Stimulated activated naive CD8-positive, alpha-beta T cell treated with anti-CD3 and anti-CD28 coated beads, Interleukin-15, amount 100 ng/mL, for 72 hours (primary cell): Measurements from ENCODE around the gene FAM237A.

Experiments used
- ATAC-seq: fragments of 150-1000 bp; cut with Tn5 transposase; 2 replicates; pipeline ENCODE4 v1.10.0; 2021; ENCODE audit warnings: mild to moderate bottlenecking, moderate library complexity
- DNase-seq, 2 donors: peaks; one replicate each; pipeline ENCODE4 v3.0.0; 2021 to 2022
- H3K27ac Mint-ChIP-seq, 2 donors: one replicate each; pipeline ENCODE4 v1.8.0; 2022; ENCODE audit warnings: mild to moderate bottlenecking in 2 of 2, mixed read lengths in 2 of 2, moderate library complexity in 2 of 2
- H3K27me3 Mint-ChIP-seq: one replicate; pipeline ENCODE4 v1.8.0; 2022; ENCODE audit warnings: mixed read lengths
- H3K4me1 Mint-ChIP-seq: one replicate; pipeline ENCODE4 v1.8.0; 2022; ENCODE audit warnings: mild to moderate bottlenecking, mixed read lengths
- H3K4me3 Mint-ChIP-seq, 2 donors: one replicate each; pipeline ENCODE4 v1.8.0; 2022; ENCODE audit warnings: mild to moderate bottlenecking in 2 of 2, mixed read lengths in 2 of 2, moderate library complexity in 1 of 2
- H3K9me3 Mint-ChIP-seq, 2 donors: one replicate each; pipeline ENCODE4 v1.8.0; 2022; ENCODE audit warnings: mixed read lengths in 2 of 2

FAM237A gene

DNA sequence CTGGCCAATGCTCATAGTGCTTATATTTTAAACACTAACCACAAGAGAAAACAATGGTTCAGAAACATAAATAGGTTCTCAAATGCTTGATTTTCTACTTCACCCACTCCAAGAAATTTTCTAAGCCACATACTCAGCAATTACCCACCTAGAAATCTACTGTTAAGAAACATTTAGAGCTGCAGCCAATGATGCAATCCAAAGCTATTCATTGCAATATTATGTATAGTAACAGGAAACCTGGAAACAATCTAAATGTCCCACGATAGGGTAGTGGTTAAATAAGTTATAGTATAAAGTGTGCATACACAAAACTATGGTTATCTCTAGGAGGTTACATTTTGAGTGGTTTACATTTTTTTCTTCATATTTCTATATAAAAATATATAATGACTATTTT lies 5.7 kb downstream of the FAM237A start:
- peaks cover 11% of the 10 kb centered on the region for H3K27me3 Mint-ChIP-seq
- H3K4me3 Mint-ChIP-seq, result no peak overlapping the region
- no peak overlapping the region for H3K27ac Mint-ChIP-seq
- H3K9me3 Mint-ChIP-seq, result no peaks in the 10 kb centered on the region
- ATAC-seq (no peak), DNase-seq (no peak)
- no peaks in the 10 kb centered on the region for H3K4me1 Mint-ChIP-seq

DNA sequence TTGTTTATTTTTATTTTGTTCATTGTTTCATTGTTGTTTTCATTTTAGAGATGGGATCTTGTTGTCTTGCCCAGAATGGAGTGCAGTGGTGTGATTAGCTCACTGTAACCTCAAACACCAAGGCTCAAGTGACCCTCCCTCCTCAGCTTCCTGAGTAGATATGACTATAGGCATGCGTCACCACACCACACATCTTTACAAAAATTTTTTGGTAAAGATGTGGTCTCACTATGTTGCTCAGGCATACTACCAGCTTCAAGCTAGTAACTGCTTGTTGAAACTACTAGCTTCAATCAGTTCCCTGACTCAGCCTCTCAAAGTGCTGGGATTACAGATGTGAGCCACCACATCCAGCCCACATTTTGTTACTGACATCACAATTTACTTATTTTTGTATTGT lies 14.8 kb downstream of the FAM237A start:
- DNase-seq, result no peak
- no peaks in the 10 kb centered on the region for H3K4me1 Mint-ChIP-seq
- peak; percentile 28 for ATAC-seq
- H3K27me3 Mint-ChIP-seq, result no peaks in the 10 kb centered on the region
- no peak overlapping the region for H3K4me3 Mint-ChIP-seq
- peaks cover 0 to 11% of the 10 kb centered on the region in 2 donors for H3K9me3 Mint-ChIP-seq
- no peak overlapping the region for H3K27ac Mint-ChIP-seq

DNA sequence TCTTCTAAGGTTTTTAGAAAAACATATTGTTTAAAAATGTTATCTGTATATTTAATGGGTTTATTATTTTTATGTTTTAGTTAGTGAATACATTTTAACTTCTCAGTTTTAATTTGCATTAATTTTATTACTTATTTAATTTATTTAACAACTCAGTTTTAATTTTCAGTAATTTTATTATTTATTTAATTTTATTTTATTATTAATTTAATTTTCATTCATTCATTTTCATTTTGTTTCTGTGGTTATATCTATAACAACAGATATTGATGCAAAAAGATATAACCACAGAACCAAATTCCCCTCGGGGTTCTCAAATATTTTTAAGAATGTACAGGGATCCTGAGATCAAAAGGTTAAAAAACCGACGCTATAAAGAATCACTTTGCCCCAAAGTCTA lies 23.0 kb downstream of the FAM237A start:
- Mint-ChIP-seq H3K27ac (no peak overlapping the region), H3K4me1 (no peaks in the 10 kb centered on the region), H3K4me3 (no peak overlapping the region), H3K9me3 (no peaks in the 10 kb centered on the region), H3K27me3 (peaks cover 20% of the 10 kb centered on the region)
- DNase-seq, result no peak
- ATAC-seq, result no peak

DNA sequence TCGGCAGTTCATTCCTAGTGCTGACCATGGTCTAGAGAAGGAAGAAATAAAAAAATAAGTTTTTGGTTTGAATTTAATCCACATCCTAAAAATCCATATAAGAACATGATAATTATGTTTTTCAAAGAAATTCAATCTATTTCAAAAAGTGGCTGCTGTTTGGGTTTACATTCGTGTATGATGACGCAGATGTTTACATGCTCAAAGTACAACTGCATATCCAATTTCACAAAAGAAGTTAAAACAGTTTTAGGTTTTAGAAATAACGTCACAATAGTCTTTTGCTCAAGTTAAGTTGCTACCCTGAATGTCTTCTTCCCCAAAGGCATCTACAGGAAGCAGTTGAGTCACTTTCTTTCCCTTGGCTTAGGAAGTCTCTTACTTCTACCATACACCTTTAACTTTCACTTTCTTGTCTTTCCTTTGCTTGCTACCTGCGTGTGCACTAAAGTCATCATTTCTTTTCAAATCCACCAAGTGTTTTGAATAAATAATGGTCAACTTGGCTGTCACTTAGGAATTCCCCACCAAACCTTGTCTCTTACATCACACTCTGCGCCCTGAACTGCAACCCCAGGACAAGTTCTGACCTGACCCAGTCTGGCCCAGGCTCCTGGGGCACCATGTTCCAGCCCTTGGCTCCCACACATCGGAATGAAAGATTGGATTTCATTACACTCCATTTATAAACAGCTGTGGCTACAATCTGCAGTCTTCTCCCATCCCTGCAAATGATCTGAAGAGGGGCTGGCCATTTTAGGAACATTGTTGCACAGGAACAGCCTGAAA lies 28.4 kb downstream of the FAM237A start:
- H3K27me3 Mint-ChIP-seq, result peaks cover 17% of the 10 kb centered on the region
- no peaks in the 10 kb centered on the region for H3K4me1 Mint-ChIP-seq
- DNase-seq, result no peak
- no peak overlapping the region for H3K27ac Mint-ChIP-seq
- H3K4me3 Mint-ChIP-seq, result no peak overlapping the region
- no peak for ATAC-seq
- no peaks in the 10 kb centered on the region for H3K9me3 Mint-ChIP-seq

DNA sequence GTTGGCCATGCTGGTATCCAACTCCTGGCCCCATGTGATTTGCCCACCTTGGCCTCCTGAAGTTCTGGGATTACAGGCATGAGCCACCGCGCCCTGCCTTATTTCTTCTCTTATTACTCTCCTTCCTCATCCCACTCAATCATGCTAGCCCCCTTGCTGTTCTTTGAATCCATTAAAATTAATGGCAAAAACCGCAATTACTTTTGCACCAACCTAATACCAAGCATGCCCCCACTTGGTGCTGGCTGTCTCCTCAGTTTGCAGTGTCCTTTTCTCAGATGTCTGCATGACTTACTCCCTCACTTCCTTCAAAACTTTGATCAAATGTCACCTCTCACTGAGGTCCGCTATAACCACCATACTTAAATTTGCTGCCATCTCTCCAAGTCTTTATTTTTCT lies 41.3 kb downstream of the FAM237A start:
- ATAC-seq, result no peak
- DNase-seq, result no peak
- H3K27ac Mint-ChIP-seq, result no peak overlapping the region
- no peaks in the 10 kb centered on the region for H3K4me1 Mint-ChIP-seq
- H3K9me3 Mint-ChIP-seq, result no peaks in the 10 kb centered on the region
- peaks cover 11% of the 10 kb centered on the region for H3K27me3 Mint-ChIP-seq
- H3K4me3 Mint-ChIP-seq, result no peak overlapping the region

DNA sequence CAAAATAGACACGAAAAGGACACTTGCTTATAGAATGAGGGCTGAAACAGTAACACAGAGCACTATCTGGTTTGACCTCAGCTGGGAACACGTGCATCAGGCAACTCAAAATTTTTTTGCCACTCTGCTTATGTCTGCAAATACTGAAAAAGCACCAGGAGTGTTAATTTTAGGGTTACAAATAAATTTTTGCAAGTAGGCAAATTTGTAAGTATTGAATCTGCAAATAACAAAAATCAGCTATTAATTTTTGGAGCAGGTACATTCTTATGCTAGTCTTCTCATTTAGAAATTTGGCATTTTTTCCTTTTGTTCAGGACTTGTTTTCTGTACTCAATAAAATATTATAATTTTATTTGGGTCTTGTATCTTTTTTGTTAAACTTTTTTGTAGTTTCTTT lies 46.2 kb downstream of the FAM237A start:
- Mint-ChIP-seq H3K4me1 (peaks cover 5% of the 10 kb centered on the region), H3K27ac (no peak overlapping the region), H3K9me3 (no peaks in the 10 kb centered on the region), H3K4me3 (no peak overlapping the region), H3K27me3 (peaks cover 13% of the 10 kb centered on the region)
- ATAC-seq (no peak), DNase-seq (no peak)

DNA sequence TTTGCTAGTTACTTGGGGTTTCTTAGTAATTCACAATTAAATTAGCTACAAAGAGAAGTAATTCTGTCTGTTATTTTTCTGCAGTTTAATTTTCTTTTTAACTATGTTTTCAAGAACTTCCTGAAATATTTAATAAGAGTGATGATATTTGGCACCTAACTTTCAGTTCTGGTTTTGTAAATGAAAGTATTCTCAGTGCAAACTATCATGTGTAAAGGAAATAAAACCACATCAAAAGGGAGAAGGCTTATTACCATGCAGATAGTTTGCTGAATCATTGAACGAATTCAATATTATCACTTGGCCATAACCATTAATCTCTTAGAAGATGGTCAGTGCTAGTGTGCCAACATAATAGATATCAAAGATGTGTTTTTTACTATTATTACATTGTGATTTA lies 46.7 kb downstream of the FAM237A start:
- no peak overlapping the region for H3K27ac Mint-ChIP-seq
- DNase-seq (no peak), ATAC-seq (no peak)
- H3K9me3 Mint-ChIP-seq, result no peaks in the 10 kb centered on the region
- H3K4me3 Mint-ChIP-seq, result no peak overlapping the region
- peaks cover 5% of the 10 kb centered on the region for H3K4me1 Mint-ChIP-seq
- peaks cover 13% of the 10 kb centered on the region for H3K27me3 Mint-ChIP-seq

DNA sequence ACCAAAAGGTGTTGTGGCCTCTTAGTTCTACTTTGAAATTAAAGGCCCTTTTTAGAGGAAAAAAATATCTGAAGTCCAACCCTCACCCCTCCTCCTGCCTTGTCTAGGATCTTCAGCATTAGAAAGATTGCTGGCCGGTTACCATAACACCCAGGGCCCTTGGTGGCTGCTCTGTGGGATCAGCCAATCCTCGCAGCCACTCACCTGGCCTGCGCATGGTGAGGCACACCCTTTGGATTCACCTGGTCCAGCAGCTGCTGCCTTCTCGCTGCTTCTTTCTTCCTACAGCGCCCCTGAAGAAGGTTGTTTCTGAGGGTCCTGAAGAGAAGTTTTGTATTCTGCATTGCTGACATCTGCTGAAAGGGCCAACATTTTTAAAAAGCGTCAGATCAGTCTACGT lies 50.7 kb downstream of the FAM237A start:
- Mint-ChIP-seq H3K9me3 (no peaks in the 10 kb centered on the region), H3K4me3 (no peak overlapping the region), H3K27me3 (peaks cover 20% of the 10 kb centered on the region), H3K27ac (no peak overlapping the region), H3K4me1 (peaks cover 5% of the 10 kb centered on the region)
- ATAC-seq, result no peak
- no peak for DNase-seq

DNA sequence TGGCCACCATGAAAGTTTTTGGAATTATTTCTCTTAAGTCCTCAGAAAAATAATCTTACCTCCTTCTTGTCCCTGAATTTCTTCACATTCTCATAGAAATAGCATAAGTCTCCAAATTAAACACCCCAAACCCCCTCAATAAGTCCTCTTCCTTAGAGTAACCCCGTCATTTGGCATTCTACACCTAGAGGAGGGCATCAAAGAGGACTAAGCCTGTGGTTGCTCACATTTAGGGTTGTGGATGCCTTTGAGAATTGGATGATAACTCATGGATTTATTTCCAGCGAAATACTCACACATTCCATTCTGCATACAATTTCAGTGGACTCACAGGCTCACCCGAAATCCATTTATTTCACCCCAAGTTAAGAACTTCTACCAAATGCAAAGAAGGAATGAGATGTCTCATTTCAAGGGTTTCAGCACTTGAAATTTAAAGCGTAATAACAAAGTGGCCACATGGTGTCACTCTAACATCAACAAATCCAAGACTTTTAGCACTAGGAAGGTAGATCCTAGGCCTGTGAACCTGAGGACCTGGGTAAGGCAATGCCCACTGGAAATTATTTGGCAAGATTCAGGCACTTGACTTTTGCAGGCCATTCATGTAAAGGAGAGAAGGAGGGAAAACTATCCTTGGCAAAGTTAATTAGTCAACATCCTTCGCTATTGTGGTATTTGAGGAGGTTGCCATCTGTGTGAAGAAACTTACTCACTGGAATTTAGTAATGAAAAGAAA lies 51.3 kb downstream of the FAM237A start:
- ATAC-seq, result peak; percentile 66
- H3K27me3 Mint-ChIP-seq, result peaks cover 24% of the 10 kb centered on the region
- peaks cover 5% of the 10 kb centered on the region for H3K4me1 Mint-ChIP-seq
- H3K27ac Mint-ChIP-seq, result no peak overlapping the region
- peak; percentile 21 to 35 for DNase-seq
- H3K9me3 Mint-ChIP-seq, result no peaks in the 10 kb centered on the region
- H3K4me3 Mint-ChIP-seq, result no peak overlapping the region

DNA sequence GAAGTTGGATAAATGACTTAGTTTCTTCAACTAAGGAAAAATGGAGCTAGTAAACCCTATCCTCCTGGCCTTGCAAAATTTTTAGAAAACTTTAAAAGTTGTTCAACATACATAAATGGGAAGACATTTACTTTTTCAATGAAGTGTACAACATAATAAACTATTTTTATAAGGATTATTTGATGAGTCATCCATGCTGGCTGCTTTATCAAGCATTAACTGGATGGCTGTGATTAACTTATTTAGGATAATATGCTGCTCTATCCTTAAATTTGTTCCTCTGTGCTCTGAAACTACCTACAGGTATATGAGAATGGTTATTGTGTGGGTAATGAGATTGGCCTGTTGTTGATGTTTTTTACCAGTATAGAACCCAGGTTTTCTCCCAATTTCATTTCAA lies 54.6 kb downstream of the FAM237A start:
- H3K27ac Mint-ChIP-seq, result no peak overlapping the region
- ATAC-seq (no peak), DNase-seq (no peak)
- H3K9me3 Mint-ChIP-seq, result no peaks in the 10 kb centered on the region
- no peak overlapping the region for H3K4me3 Mint-ChIP-seq
- peaks cover 11% of the 10 kb centered on the region for H3K4me1 Mint-ChIP-seq
- H3K27me3 Mint-ChIP-seq, result peaks cover 37% of the 10 kb centered on the region

DNA sequence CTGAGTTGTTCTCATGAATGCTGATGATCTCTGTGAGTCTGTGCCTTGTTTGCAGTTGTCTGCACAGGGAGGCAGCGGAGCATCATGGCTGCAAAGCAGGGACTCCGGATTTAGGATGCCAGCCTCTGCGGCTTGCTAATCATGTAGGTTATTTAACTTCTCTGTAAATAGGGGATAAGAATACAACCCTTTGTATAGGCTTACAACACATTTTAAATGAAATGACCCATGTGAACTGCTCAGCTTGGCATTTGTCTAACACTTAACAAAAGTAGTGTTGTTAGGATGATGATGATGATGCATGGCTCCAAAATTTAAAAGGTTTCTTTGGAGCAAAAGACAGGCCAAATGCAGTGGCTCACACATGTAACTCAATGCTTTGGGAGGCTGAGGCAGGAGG lies 56.5 kb downstream of the FAM237A start:
- DNase-seq (no peak), ATAC-seq (no peak)
- no peak overlapping the region for H3K4me3 Mint-ChIP-seq
- H3K27me3 Mint-ChIP-seq, result peaks cover 37% of the 10 kb centered on the region
- no peaks in the 10 kb centered on the region for H3K9me3 Mint-ChIP-seq
- peaks cover 11% of the 10 kb centered on the region for H3K4me1 Mint-ChIP-seq
- H3K27ac Mint-ChIP-seq, result no peak overlapping the region
